HL-60 (cell line): Measurements from ENCODE around the gene GRID1.

Experiments
- POLR2AphosphoS5 ChIP-seq: IDR thresholded peaks from 2 replicates; pipeline ENCODE4 v1.6.1; 2012; ENCODE audit warnings: low read depth
- SPI1 ChIP-seq: IDR thresholded peaks from 2 replicates; pipeline ENCODE4 v1.6.1; 2012; ENCODE audit warnings: low read depth, mild to moderate bottlenecking, borderline replicate concordance
- TF ChIP-seq, protein P1 (sequence below): IDR thresholded peaks from one replicate; pipeline ENCODE4 v1.5.1; 2011; ENCODE audit warnings: low read length, control low read depth, inconsistent platforms; ENCODE audit not compliant: insufficient read depth

- TF ChIP-seq, protein P1, sequence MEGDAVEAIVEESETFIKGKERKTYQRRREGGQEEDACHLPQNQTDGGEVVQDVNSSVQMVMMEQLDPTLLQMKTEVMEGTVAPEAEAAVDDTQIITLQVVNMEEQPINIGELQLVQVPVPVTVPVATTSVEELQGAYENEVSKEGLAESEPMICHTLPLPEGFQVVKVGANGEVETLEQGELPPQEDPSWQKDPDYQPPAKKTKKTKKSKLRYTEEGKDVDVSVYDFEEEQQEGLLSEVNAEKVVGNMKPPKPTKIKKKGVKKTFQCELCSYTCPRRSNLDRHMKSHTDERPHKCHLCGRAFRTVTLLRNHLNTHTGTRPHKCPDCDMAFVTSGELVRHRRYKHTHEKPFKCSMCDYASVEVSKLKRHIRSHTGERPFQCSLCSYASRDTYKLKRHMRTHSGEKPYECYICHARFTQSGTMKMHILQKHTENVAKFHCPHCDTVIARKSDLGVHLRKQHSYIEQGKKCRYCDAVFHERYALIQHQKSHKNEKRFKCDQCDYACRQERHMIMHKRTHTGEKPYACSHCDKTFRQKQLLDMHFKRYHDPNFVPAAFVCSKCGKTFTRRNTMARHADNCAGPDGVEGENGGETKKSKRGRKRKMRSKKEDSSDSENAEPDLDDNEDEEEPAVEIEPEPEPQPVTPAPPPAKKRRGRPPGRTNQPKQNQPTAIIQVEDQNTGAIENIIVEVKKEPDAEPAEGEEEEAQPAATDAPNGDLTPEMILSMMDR: no peak
- TF ChIP-seq POLR2AphosphoS5 (no peak), SPI1 (no peak)
Measured at GRCh38 chr10:86227501-86228258, 138.9 kb downstream of the GRID1 start.
